Type B pancreatic cell (in vitro differentiated cells): Measurements from ENCODE around the gene VSTM2B. TPM values are rescaled to one million over a fixed set of nuclear protein-coding genes. Genes with fewer than 3 reads are reported as not detected.

Source experiments
- DNase-seq: peaks from one replicate; pipeline ENCODE4 v3.0.0; 2021; ENCODE audit warnings: mixed read lengths; ENCODE audit not compliant: unreplicated experiment; ENCODE audit errors: extremely low spot score
- H3K27ac Mint-ChIP-seq: 2 replicates; pipeline ENCODE4 v1.8.0; 2021; ENCODE audit warnings: mild to moderate bottlenecking, mixed read lengths
- H3K27me3 Mint-ChIP-seq: 2 replicates; pipeline ENCODE4 v1.8.0; 2021; ENCODE audit warnings: mixed read lengths
- H3K36me3 Mint-ChIP-seq: 2 replicates; pipeline ENCODE4 v1.8.0; 2021; ENCODE audit warnings: mixed read lengths
- H3K4me1 Mint-ChIP-seq: one replicate; pipeline ENCODE4 v1.8.0; 2021; ENCODE audit warnings: mixed read lengths; ENCODE audit not compliant: unreplicated experiment
- H3K4me3 Mint-ChIP-seq: 2 replicates; pipeline ENCODE4 v1.8.0; 2021; ENCODE audit warnings: mild to moderate bottlenecking, mixed read lengths
- H3K9me3 Mint-ChIP-seq: 2 replicates; pipeline ENCODE4 v1.8.0; 2021; ENCODE audit warnings: mixed read lengths
- total RNA-seq: library from RNA; stranded (reverse); gene quantifications from 2 replicates; pipeline ENCODE4 v1.2.1, GENCODE V29; 2021; ENCODE audit warnings: low replicate concordance
- TF ChIP-seq, protein P1 (sequence below): fragments of 200-600 bp; sonication (generic); conservative IDR thresholded peaks from 2 replicates; pipeline ENCODE4 v1.5.0; 2021; ENCODE audit warnings: antibody characterized with exemption, mild to moderate bottlenecking

The VSTM2B gene
- total RNA-seq, 1 donor from 2014 or later: 0.68 TPM

DNA sequence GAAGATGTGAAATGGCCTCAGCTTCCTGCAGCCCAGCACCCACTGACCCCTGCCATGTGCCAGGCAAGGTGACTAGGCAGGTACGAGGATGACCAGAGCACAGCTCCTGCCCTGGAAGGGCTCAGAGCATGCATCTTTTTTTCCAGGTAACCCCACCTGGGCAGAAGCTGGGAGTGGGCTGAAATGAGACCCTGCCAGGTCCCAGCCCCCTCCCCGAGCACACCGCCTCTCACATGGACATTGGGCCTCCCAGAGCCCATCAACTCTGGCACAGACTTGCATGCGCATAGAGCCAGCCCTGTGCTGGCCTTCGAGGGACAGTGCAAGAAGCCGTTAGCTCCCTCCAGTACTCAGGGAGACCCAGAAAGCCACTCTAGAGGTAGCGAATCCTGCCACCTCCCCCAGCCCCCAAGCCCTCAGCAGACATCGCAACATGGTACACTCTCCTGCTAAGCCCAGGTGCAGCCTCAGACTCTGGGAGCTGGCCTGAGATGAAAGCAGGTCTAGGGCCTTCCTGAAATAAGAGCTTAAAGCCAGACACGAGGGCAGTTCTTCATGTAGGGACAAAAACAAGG, 8.9 kb upstream of the VSTM2B start:
- Mint-ChIP-seq H3K36me3 (no peaks in the 10 kb centered on the region), H3K27ac (no peak overlapping the region), H3K4me1 (no peaks in the 10 kb centered on the region), H3K27me3 (peaks cover 64% of the 10 kb centered on the region), H3K9me3 (no peaks in the 10 kb centered on the region), H3K4me3 (no peak overlapping the region)
- DNase-seq: no peak
- TF ChIP-seq, protein P1, sequence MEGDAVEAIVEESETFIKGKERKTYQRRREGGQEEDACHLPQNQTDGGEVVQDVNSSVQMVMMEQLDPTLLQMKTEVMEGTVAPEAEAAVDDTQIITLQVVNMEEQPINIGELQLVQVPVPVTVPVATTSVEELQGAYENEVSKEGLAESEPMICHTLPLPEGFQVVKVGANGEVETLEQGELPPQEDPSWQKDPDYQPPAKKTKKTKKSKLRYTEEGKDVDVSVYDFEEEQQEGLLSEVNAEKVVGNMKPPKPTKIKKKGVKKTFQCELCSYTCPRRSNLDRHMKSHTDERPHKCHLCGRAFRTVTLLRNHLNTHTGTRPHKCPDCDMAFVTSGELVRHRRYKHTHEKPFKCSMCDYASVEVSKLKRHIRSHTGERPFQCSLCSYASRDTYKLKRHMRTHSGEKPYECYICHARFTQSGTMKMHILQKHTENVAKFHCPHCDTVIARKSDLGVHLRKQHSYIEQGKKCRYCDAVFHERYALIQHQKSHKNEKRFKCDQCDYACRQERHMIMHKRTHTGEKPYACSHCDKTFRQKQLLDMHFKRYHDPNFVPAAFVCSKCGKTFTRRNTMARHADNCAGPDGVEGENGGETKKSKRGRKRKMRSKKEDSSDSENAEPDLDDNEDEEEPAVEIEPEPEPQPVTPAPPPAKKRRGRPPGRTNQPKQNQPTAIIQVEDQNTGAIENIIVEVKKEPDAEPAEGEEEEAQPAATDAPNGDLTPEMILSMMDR: no peak

DNA sequence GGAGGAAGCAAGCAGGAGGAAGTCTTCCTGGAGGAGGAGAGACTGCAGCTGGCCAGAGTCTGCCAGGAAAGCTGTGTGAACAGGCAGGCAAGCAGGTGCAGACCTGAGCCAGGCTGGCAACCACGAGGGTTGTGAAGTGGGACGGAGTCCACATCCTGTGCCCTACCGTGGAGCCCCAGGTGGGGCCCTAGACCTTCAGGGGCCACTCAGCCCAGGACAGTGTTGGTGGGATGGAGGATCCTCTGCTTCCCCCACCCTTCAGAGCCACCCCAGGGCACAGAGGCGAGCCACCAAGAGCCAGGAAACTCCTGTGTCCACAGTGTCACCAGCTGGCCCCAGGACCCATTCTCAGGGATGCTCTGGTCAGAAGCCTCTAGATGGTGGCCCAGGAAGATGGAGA, 8.4 kb upstream of the VSTM2B start:
- Mint-ChIP-seq H3K36me3 (no peaks in the 10 kb centered on the region), H3K4me1 (no peaks in the 10 kb centered on the region), H3K27ac (no peak overlapping the region), H3K9me3 (no peaks in the 10 kb centered on the region), H3K4me3 (no peak overlapping the region), H3K27me3 (peaks cover 65% of the 10 kb centered on the region)
- no peak for DNase-seq
- TF ChIP-seq, protein P1: no peak

- Mint-ChIP-seq H3K36me3 (no peaks in the 10 kb centered on the region), H3K27me3 (peaks cover 66% of the 10 kb centered on the region), H3K4me3 (no peak overlapping the region), H3K9me3 (no peaks in the 10 kb centered on the region), H3K27ac (no peak overlapping the region), H3K4me1 (no peaks in the 10 kb centered on the region)
- TF ChIP-seq, protein P1: no peak
- no peak for DNase-seq
Measured at GRCh38 chr19:29517946-29518345, 7.8 kb upstream of the VSTM2B start.

DNA sequence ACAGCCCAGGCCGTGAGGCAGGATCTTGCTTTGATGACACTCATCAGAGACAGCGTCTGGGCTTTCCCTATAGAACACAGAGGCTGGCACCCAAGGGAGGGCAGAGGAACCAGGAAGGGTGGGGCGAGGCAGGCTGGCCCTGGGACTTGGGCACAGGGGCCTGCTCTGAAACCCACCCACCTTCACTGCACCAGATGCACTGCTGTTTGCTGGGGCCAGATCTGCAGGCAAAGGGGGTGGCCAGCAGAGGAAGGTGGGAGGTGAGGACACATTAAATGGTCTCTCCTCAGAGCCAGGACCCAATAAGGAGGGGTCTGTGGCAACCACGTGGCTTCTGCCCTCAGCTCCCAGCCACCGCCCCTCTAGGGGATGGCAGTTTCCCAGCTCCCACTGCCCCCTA, 6.6 kb upstream of the VSTM2B start:
- no peak for DNase-seq
- H3K4me3 Mint-ChIP-seq: no peak overlapping the region
- no peak overlapping the region for H3K27ac Mint-ChIP-seq
- H3K9me3 Mint-ChIP-seq: no peaks in the 10 kb centered on the region
- TF ChIP-seq, protein P1: no peak
- H3K27me3 Mint-ChIP-seq: peaks cover 78% of the 10 kb centered on the region
- no peaks in the 10 kb centered on the region for H3K4me1 Mint-ChIP-seq
- no peaks in the 10 kb centered on the region for H3K36me3 Mint-ChIP-seq

DNA sequence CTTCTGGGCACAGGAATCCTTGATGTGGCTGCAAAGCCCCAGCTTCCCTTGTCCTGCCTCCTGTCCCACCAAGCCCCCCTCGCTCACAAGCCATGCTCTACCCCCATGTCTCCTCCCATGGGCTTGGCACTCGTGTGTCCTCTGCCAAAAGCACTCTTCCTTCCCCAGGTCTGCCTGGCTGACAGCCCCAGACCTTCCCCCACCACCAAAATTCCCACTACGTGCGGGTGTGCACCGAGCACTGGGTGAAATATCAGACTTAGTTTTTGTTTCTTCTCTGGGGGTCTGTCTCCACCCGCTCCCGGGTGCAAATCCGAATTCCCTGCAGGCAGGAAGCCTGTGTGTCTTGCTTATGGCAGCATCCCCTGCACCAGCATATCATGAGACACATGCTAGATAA, 5.9 kb upstream of the VSTM2B start:
- Mint-ChIP-seq H3K4me3 (no peak overlapping the region), H3K36me3 (no peaks in the 10 kb centered on the region), H3K9me3 (no peaks in the 10 kb centered on the region)

More for the DNA sequence above, 5.9 kb upstream of the VSTM2B start:
- no peak overlapping the region for H3K27ac Mint-ChIP-seq
- peaks cover 81% of the 10 kb centered on the region for H3K27me3 Mint-ChIP-seq
- DNase-seq: no peak
- TF ChIP-seq, protein P1: no peak
- no peaks in the 10 kb centered on the region for H3K4me1 Mint-ChIP-seq
